Breast epithelium (tissue), 4 donors: ENCODE data around the gene CTSO. TPM values are rescaled to one million over a fixed set of nuclear protein-coding genes. Genes with fewer than 3 reads are reported as not detected.

Experiments used
- DNase-seq, 2 donors: peaks; one replicate each; pipeline ENCODE4 v3.0.0-alpha.2; 2019; ENCODE audit warnings: low spot score in 2 of 2
- H3K27ac ChIP-seq, 2 donors: fragments of 200-600 bp; sonication (generic) in 1 of 2; one replicate each; pipeline ENCODE4 v1.5.1; 2016 to 2019; ENCODE audit warnings: mild to moderate bottlenecking in 1 of 2
- H3K27me3 ChIP-seq, 2 donors: fragments of 200-600 bp; sonication (generic) in 1 of 2; one replicate each; pipeline versions ENCODE4 v1.5.1 to v1.6.0; 2017 to 2019; ENCODE audit warnings: control low read depth in 1 of 2, mild to moderate bottlenecking in 1 of 2
- H3K36me3 ChIP-seq: fragments of 200-600 bp; one replicate; pipeline ENCODE4 v1.5.1; 2019
- H3K4me1 ChIP-seq, 2 donors: fragments of 200-600 bp; sonication (generic); one replicate each; pipeline ENCODE4 v1.5.1; 2016 to 2019; ENCODE audit warnings: control low read depth in 1 of 2
- H3K4me3 ChIP-seq, 3 donors: fragments of 200-600 bp; sonication (generic); 1 replicate in 2 of 3; 2 replicates in 1 of 3; pipeline ENCODE4 v1.5.1; 2016 to 2019; ENCODE audit warnings: mild to moderate bottlenecking in 3 of 3, moderate library complexity in 2 of 3
- H3K9me3 ChIP-seq, 2 donors: fragments of 200-600 bp; sonication (generic) in 1 of 2; one replicate each; pipeline ENCODE4 v1.5.1; 2016 to 2019; ENCODE audit warnings: control low read depth in 1 of 2
- POLR2A ChIP-seq: fragments of 450-650 bp; IDR thresholded peaks from one replicate; pipeline ENCODE4 v1.6.1; 2016; ENCODE audit warnings: antibody characterized with exemption, mild to moderate bottlenecking, moderate library complexity
- POLR2AphosphoS5 ChIP-seq, 3 donors: sonication (generic); formaldehyde crosslinking; IDR thresholded peaks; one replicate each; pipeline ENCODE4 v1.6.1; 2017; ENCODE audit warnings: antibody characterized with exemption in 3 of 3
- intact Hi-C: fragments of 100-400 bp; cut with DNase I; formaldehyde crosslinking; loops from one replicate; pipeline ENCODE4 v1.15.1; 2023; ENCODE audit warnings: low total_unique reads
- total RNA-seq, 3 donors: library from RNA; depleted of rRNA; stranded (reverse); fragments of >200 nt; gene quantifications; one replicate each; pipeline ENCODE4 v1.1.0, GENCODE V29; 2016
- TF ChIP-seq, protein P1 (sequence below), 3 donors: fragments of 450-650 bp; IDR thresholded peaks; one replicate each; pipeline ENCODE4 v1.5.1; 2016 to 2017; ENCODE audit warnings: antibody characterized with exemption in 3 of 3, mild to moderate bottlenecking in 3 of 3, moderate library complexity in 3 of 3

CTSO gene
- total RNA-seq, 3 donors from 2014 or later, result 19.4 to 37.5 (median 20.0) TPM

DNA sequence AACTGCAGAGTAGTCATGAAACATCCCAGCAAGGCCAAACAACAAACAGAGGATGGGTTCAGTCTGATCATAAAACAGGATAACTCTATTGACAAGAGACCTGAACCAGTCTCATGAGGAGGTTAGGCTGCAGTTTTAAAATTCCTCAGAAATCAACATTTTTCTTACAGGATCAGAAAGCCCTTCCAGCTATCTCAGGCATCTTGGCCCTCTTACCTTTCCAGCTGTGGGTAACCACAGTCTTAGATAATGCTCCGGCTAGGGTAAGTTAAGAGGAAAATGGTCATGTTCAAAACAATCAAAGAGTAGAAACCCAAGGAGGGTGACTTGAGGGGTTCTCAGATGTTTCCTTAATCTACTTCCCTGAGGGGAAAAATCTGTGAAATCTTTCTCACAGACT, 5.1 kb downstream of the CTSO start:
- intact Hi-C loops, result no loop called here
- H3K36me3 ChIP-seq, result no peaks in the 10 kb centered on the region
- TF ChIP-seq POLR2A, result no peak
- TF ChIP-seq, protein P1, sequence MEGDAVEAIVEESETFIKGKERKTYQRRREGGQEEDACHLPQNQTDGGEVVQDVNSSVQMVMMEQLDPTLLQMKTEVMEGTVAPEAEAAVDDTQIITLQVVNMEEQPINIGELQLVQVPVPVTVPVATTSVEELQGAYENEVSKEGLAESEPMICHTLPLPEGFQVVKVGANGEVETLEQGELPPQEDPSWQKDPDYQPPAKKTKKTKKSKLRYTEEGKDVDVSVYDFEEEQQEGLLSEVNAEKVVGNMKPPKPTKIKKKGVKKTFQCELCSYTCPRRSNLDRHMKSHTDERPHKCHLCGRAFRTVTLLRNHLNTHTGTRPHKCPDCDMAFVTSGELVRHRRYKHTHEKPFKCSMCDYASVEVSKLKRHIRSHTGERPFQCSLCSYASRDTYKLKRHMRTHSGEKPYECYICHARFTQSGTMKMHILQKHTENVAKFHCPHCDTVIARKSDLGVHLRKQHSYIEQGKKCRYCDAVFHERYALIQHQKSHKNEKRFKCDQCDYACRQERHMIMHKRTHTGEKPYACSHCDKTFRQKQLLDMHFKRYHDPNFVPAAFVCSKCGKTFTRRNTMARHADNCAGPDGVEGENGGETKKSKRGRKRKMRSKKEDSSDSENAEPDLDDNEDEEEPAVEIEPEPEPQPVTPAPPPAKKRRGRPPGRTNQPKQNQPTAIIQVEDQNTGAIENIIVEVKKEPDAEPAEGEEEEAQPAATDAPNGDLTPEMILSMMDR (IDR thresholded peaks at IDR 0.05), result no peak
- no peak for TF ChIP-seq POLR2AphosphoS5 (IDR thresholded peaks at IDR 0.05)
- H3K4me3 ChIP-seq, result no peak overlapping the region
- H3K27ac ChIP-seq, result no peak overlapping the region
- no peaks in the 10 kb centered on the region for H3K4me1 ChIP-seq
- DNase-seq, result no peak
- H3K9me3 ChIP-seq, result no peaks in the 10 kb centered on the region
- H3K27me3 ChIP-seq, result no peaks in the 10 kb centered on the region

DNA sequence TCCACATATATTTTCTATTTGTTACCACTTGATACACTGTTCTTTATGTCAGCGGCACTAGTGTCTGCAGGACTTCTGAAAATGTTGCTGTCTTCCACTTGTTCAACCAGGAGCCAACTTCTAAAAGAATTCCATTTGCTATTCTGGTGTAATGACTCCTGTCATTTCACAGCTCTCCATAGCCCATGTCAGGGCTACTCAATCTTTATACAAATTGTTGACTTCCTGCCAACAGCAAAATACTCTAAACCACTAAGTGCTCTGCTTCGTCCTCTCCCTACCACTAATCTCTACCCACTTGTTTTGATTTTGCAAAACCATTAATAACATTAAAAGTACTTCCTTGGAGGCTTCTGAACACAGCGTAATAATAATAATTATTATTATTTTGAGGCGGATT, 7.2 kb downstream of the CTSO start:
- no peak for DNase-seq
- Histone ChIP-seq H3K27ac (no peak overlapping the region), H3K9me3 (no peaks in the 10 kb centered on the region), H3K4me1 (no peaks in the 10 kb centered on the region), H3K4me3 (no peak overlapping the region), H3K36me3 (no peaks in the 10 kb centered on the region), H3K27me3 (no peaks in the 10 kb centered on the region)
- intact Hi-C loops, result no loop called here
- TF ChIP-seq POLR2AphosphoS5 (IDR thresholded peaks at IDR 0.05), result no peak
- TF ChIP-seq POLR2A, result no peak
- TF ChIP-seq, protein P1 (IDR thresholded peaks at IDR 0.05), result no peak

DNA sequence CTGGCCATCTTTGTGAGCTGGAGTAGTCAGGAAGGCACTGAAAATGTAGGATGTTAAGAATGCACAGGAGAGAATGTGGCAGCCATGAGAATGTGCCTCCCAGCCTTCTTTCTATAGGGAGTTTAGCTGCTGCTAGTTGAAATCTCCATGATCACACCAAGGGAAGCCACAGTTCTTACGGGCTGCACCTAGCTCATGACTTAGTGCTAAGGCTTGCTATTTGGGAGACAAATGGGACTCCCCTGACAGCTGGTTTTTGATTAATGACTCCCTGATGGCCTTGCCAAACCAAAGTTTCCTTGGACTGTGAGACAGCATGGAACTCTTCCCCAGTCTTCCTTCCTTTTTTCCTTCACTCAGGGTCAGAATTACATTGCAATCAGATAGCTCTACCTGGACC, 9.2 kb downstream of the CTSO start:
- intact Hi-C loops, result no loop called here
- no peak for DNase-seq

DNA sequence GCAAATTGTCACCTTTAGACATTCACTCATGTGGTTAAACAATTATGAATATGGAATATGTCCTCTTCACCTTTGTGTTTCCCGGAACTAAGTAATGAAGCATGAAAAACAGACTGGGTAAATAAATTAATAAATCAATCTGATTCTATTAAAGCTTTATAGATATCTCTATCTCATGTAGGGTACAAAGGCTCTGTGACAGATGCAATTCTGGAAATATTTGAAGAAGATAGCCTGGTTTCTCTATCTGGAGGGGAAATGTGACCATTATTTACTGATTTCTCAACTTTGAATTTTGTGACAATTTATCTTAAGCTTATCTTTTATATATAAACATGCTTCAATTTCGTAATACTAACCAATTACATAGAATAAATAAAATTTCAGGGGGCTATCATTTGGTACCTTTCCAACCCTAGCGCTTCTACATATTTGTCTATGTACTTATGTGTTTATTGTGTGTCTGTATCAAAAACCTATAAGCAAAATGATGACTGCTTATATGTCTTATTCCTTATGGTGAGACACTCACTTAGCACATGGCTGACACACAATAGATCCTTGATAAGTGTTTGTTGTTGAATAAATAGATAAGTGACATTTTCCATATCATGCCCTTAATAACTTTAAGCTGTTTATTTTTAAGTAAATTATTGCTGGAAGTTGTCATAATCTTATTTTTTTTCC, 9.9 kb downstream of the CTSO start:
- no peaks in the 10 kb centered on the region for H3K9me3 ChIP-seq
- H3K27ac ChIP-seq, result no peak overlapping the region
- no peak overlapping the region for H3K4me3 ChIP-seq
- no peak for DNase-seq
- intact Hi-C loops, result no loop called here
- H3K36me3 ChIP-seq, result no peaks in the 10 kb centered on the region
- no peaks in the 10 kb centered on the region for H3K4me1 ChIP-seq
- H3K27me3 ChIP-seq, result no peaks in the 10 kb centered on the region
- no peak for TF ChIP-seq POLR2AphosphoS5 (IDR thresholded peaks at IDR 0.05)
- TF ChIP-seq, protein P1 (IDR thresholded peaks at IDR 0.05), result no peak
- no peak for TF ChIP-seq POLR2A

More for the DNA sequence above, 9.2 kb downstream of the CTSO start:
- Histone ChIP-seq H3K36me3 (no peaks in the 10 kb centered on the region), H3K9me3 (no peaks in the 10 kb centered on the region), H3K27me3 (no peaks in the 10 kb centered on the region), H3K4me1 (no peaks in the 10 kb centered on the region), H3K4me3 (no peak overlapping the region), H3K27ac (no peak overlapping the region)
- no peak for TF ChIP-seq POLR2A
- no peak for TF ChIP-seq POLR2AphosphoS5 (IDR thresholded peaks at IDR 0.05)
- TF ChIP-seq, protein P1 (IDR thresholded peaks at IDR 0.05), result no peak

DNA sequence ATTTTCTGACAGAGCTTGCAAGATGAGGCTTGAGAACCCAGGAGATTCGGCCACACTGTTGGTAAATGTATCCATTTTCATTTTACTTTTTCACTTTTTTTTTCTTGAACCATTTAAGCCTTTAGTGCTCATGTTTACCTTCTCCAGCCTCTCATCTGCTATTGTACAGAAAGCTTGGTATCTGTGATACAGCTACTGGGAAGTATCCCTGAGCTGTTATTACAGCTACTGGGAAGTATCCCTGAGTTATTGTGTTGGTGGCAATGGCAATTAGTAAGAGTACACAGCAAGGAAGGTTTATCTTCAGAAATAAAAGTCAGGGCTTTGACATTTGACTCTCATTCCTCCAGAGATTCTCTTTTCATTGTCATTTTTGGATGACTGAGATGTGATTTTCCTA, 11.8 kb downstream of the CTSO start:
- DNase-seq, result no peak
- TF ChIP-seq POLR2A (no peak), POLR2AphosphoS5 (IDR thresholded peaks at IDR 0.05) (no peak)
- TF ChIP-seq, protein P1 (IDR thresholded peaks at IDR 0.05), result no peak
- H3K4me1 ChIP-seq, result no peaks in the 10 kb centered on the region
- no peaks in the 10 kb centered on the region for H3K9me3 ChIP-seq
- no peaks in the 10 kb centered on the region for H3K27me3 ChIP-seq
- H3K4me3 ChIP-seq, result no peak overlapping the region
- H3K36me3 ChIP-seq, result peaks cover 8% of the 10 kb centered on the region
- no peak overlapping the region for H3K27ac ChIP-seq
- intact Hi-C loops, result no loop called here
